WI38 (cell line): Measurements from ENCODE around the gene DIPK2A.

Experiments used
- H3K4me3 ChIP-seq: 2 replicates; pipeline ENCODE4 v1.5.1; 2011; ENCODE audit warnings: low read depth, mild to moderate bottlenecking, control low read depth, low read length
- CTCF ChIP-seq: IDR thresholded peaks from 2 replicates; pipeline ENCODE4 v1.5.1; 2012; ENCODE audit warnings: low read depth, mild to moderate bottlenecking, control low read depth, low read length

DIPK2A gene

GRCh38 chr3:143974271-143975238 is 2.9 kb downstream of the DIPK2A start:
- peak overlapping the region; percentile 89 for H3K4me3 ChIP-seq
- no peak for TF ChIP-seq CTCF

GRCh38 chr3:143975554-143976152 is 4.0 kb downstream of the DIPK2A start:
- TF ChIP-seq CTCF: peak; percentile 33; the same call in 1 of the 2 replicates
- peak overlapping the region; percentile 89 for H3K4me3 ChIP-seq

- no peak overlapping the region for H3K4me3 ChIP-seq
Measured at GRCh38 chr3:143977341-143978262, 6.0 kb downstream of the DIPK2A start.

GRCh38 chr3:143978263-143978631 is 6.6 kb downstream of the DIPK2A start:
- no peak for TF ChIP-seq CTCF
- no peak overlapping the region for H3K4me3 ChIP-seq

More at GRCh38 chr3:143977341-143978262, 6.0 kb downstream of the DIPK2A start:
- TF ChIP-seq CTCF: no peak

GRCh38 chr3:143979041-143979440 is 7.4 kb downstream of the DIPK2A start:
- no peak overlapping the region for H3K4me3 ChIP-seq
- TF ChIP-seq CTCF: no peak

GRCh38 chr3:143979813-143980212 is 8.2 kb downstream of the DIPK2A start:
- H3K4me3 ChIP-seq: no peak overlapping the region
- TF ChIP-seq CTCF: no peak
